WTC11 (cell line): ENCODE results near the gene CARS1. TPM values are rescaled to one million over a fixed set of nuclear protein-coding genes. Genes with fewer than 3 reads are reported as not detected.
A peak's percentile ranks its signal among the peaks of the same experiment; 100 is the strongest.

ENCODE experiments used
- EMX1 ChIP-seq: fragments of 250-450 bp; sonication (Bioruptor Pico); IDR thresholded peaks from 2 replicates; pipeline ENCODE4 v1.8.0; 2021; ENCODE audit warnings: mild to moderate bottlenecking
- FOXK1 ChIP-seq: sonication (generic); formaldehyde crosslinking; IDR thresholded peaks from 2 replicates; pipeline ENCODE4 v1.8.0; 2022; ENCODE audit warnings: mild to moderate bottlenecking, moderate library complexity, missing genetic modification reagents
- FOXP1 ChIP-seq: sonication (generic); formaldehyde crosslinking; IDR thresholded peaks from 2 replicates; pipeline ENCODE4 v1.8.0; 2022; ENCODE audit warnings: missing genetic modification reagents, mild to moderate bottlenecking, moderate library complexity, borderline replicate concordance
- HMGA2 ChIP-seq: fragments of 250-450 bp; sonication (Bioruptor Pico); IDR thresholded peaks from 2 replicates; pipeline ENCODE4 v1.4.0; 2021; ENCODE audit warnings: mild to moderate bottlenecking, moderate library complexity
- MYBL2 ChIP-seq: sonication (generic); formaldehyde crosslinking; IDR thresholded peaks from 2 replicates; pipeline ENCODE4 v1.8.1; 2023; ENCODE audit warnings: mild to moderate bottlenecking, moderate library complexity, missing genetic modification reagents
- NR2C2 ChIP-seq: sonication (generic); formaldehyde crosslinking; IDR thresholded peaks from 2 replicates; pipeline ENCODE4 v1.8.0; 2022; ENCODE audit warnings: mild to moderate bottlenecking, missing genetic modification reagents
- SP1 ChIP-seq: sonication (generic); formaldehyde crosslinking; conservative IDR thresholded peaks from 2 replicates; pipeline ENCODE4 v1.8.1; 2022; ENCODE audit warnings: missing genetic modification reagents
- TCF7 ChIP-seq: sonication (generic); formaldehyde crosslinking; IDR thresholded peaks from 2 replicates; pipeline ENCODE4 v1.8.0; 2022; ENCODE audit warnings: mild to moderate bottlenecking, low read depth, missing genetic modification reagents, moderate library complexity
- TEAD4 ChIP-seq: sonication (generic); formaldehyde crosslinking; IDR thresholded peaks from 2 replicates; pipeline ENCODE4 v1.8.0; 2022; ENCODE audit warnings: mild to moderate bottlenecking, missing genetic modification reagents
- TP53 ChIP-seq: sonication (generic); formaldehyde crosslinking; IDR thresholded peaks from 2 replicates; pipeline ENCODE4 v1.8.1; 2023; ENCODE audit warnings: mild to moderate bottlenecking, missing genetic modification reagents
- ZNF317 ChIP-seq: sonication (generic); formaldehyde crosslinking; IDR thresholded peaks from 2 replicates; pipeline ENCODE4 v1.8.1; 2023; ENCODE audit warnings: low read depth, mild to moderate bottlenecking, moderate library complexity, missing genetic modification reagents, borderline replicate concordance
- total RNA-seq: library from RNA; stranded (reverse); gene quantifications from 3 replicates; pipeline ENCODE4 v1.2.3, GENCODE V29; 2021
- TF ChIP-seq, protein P1 (sequence below): sonication (generic); formaldehyde crosslinking; IDR thresholded peaks from 2 replicates; pipeline ENCODE4 v1.8.1; 2023; ENCODE audit warnings: mild to moderate bottlenecking, missing genetic modification reagents
- TF ChIP-seq, protein P2 (sequence below): sonication (generic); formaldehyde crosslinking; IDR thresholded peaks from 2 replicates; pipeline ENCODE4 v1.8.0; 2023; ENCODE audit warnings: missing genetic modification reagents, mild to moderate bottlenecking, borderline replicate concordance
- TF ChIP-seq, protein P3 (sequence below): sonication (generic); formaldehyde crosslinking; IDR thresholded peaks from 2 replicates; pipeline ENCODE4 v1.8.0; 2022; ENCODE audit warnings: mild to moderate bottlenecking, missing genetic modification reagents
- TF ChIP-seq, protein P4 (sequence below): sonication (generic); formaldehyde crosslinking; IDR thresholded peaks from 2 replicates; pipeline ENCODE4 v1.8.1; 2022; ENCODE audit warnings: mild to moderate bottlenecking, moderate library complexity, missing genetic modification reagents
- TF ChIP-seq, protein P5 (sequence below): fragments of 250-450 bp; sonication (Bioruptor Pico); IDR thresholded peaks from 2 replicates; pipeline ENCODE4 v1.9.0; 2021; ENCODE audit warnings: moderate library complexity, mild to moderate bottlenecking, inconsistent platforms, borderline replicate concordance
- TF ChIP-seq, protein P6 (sequence below): sonication (generic); formaldehyde crosslinking; IDR thresholded peaks from 2 replicates; pipeline ENCODE4 v1.8.1; 2023; ENCODE audit warnings: mild to moderate bottlenecking, missing genetic modification reagents, moderate library complexity

CARS1 gene
- total RNA-seq, 1 experiment from 2014 or later: 92.0 TPM

DNA sequence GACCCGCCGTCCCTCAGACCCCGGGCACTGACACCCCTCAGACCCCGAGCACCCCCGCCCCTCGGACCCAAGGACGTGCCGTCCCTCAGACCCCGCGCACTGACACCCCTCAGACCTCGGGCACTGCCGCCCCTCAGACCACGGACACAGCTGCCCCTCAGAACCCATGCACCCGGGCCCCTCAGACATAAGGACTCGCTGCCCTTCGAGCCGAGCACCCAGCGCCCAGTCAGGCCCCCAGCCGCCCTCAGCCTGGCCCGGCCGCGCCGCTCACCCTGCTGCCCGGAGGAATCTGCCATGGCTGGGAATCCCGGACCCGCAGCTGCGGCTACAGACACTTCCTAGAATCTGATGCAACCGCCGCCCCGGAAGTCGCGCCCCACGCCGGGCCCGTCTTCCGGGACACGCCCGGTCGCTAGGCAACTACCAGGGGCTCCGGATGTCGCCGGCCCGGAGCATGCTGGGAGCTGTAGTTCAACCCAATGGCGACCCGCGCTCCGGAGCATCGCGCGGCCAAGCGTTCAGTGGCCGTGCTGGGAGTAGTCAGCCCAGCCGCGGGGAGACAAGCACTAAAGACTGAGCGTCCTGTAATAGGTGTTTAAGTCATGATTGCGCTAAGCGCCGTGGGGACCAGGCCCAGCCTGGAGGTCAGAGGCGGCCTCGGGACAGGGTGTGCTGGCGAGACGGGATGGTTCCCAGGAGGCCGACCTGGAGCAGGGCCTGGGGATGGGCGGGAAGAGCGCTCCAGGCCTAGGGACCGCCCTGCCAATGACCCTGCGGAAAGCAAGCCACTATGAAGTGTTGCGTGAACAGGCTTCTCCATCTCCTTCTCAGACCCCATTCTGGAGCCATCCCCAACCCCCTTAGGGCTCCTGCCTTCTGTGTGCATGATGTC, at the start of gene CARS1 (continued):
- TF ChIP-seq, protein P1, sequence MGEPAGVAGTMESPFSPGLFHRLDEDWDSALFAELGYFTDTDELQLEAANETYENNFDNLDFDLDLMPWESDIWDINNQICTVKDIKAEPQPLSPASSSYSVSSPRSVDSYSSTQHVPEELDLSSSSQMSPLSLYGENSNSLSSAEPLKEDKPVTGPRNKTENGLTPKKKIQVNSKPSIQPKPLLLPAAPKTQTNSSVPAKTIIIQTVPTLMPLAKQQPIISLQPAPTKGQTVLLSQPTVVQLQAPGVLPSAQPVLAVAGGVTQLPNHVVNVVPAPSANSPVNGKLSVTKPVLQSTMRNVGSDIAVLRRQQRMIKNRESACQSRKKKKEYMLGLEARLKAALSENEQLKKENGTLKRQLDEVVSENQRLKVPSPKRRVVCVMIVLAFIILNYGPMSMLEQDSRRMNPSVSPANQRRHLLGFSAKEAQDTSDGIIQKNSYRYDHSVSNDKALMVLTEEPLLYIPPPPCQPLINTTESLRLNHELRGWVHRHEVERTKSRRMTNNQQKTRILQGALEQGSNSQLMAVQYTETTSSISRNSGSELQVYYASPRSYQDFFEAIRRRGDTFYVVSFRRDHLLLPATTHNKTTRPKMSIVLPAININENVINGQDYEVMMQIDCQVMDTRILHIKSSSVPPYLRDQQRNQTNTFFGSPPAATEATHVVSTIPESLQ (CRISPR knock-in tag): no peak
- TF ChIP-seq HMGA2 (CRISPR knock-in tag): no peak
- TF ChIP-seq TCF7 (CRISPR knock-in tag): no peak
- TF ChIP-seq MYBL2: peak; percentile 70
- TF ChIP-seq, protein P2, sequence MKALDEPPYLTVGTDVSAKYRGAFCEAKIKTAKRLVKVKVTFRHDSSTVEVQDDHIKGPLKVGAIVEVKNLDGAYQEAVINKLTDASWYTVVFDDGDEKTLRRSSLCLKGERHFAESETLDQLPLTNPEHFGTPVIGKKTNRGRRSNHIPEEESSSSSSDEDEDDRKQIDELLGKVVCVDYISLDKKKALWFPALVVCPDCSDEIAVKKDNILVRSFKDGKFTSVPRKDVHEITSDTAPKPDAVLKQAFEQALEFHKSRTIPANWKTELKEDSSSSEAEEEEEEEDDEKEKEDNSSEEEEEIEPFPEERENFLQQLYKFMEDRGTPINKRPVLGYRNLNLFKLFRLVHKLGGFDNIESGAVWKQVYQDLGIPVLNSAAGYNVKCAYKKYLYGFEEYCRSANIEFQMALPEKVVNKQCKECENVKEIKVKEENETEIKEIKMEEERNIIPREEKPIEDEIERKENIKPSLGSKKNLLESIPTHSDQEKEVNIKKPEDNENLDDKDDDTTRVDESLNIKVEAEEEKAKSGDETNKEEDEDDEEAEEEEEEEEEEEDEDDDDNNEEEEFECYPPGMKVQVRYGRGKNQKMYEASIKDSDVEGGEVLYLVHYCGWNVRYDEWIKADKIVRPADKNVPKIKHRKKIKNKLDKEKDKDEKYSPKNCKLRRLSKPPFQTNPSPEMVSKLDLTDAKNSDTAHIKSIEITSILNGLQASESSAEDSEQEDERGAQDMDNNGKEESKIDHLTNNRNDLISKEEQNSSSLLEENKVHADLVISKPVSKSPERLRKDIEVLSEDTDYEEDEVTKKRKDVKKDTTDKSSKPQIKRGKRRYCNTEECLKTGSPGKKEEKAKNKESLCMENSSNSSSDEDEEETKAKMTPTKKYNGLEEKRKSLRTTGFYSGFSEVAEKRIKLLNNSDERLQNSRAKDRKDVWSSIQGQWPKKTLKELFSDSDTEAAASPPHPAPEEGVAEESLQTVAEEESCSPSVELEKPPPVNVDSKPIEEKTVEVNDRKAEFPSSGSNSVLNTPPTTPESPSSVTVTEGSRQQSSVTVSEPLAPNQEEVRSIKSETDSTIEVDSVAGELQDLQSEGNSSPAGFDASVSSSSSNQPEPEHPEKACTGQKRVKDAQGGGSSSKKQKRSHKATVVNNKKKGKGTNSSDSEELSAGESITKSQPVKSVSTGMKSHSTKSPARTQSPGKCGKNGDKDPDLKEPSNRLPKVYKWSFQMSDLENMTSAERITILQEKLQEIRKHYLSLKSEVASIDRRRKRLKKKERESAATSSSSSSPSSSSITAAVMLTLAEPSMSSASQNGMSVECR (CRISPR knock-in tag): peak; percentile 95; the same call in 1 of the 2 replicates
- TF ChIP-seq ZNF317 (CRISPR knock-in tag): no peak
- TF ChIP-seq, protein P3, sequence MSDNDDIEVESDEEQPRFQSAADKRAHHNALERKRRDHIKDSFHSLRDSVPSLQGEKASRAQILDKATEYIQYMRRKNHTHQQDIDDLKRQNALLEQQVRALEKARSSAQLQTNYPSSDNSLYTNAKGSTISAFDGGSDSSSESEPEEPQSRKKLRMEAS: peak; percentile 92
- TF ChIP-seq, protein P4, sequence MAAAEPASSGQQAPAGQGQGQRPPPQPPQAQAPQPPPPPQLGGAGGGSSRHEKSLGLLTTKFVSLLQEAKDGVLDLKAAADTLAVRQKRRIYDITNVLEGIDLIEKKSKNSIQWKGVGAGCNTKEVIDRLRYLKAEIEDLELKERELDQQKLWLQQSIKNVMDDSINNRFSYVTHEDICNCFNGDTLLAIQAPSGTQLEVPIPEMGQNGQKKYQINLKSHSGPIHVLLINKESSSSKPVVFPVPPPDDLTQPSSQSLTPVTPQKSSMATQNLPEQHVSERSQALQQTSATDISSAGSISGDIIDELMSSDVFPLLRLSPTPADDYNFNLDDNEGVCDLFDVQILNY (CRISPR knock-in tag): no peak
- TF ChIP-seq NR2C2 (CRISPR knock-in tag): no peak
- TF ChIP-seq, protein P5, sequence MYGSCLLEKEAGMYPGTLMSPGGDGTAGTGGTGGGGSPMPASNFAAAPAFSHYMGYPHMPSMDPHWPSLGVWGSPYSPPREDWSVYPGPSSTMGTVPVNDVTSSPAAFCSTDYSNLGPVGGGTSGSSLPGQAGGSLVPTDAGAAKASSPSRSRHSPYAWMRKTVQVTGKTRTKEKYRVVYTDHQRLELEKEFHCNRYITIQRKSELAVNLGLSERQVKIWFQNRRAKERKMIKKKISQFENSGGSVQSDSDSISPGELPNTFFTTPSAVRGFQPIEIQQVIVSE (CRISPR knock-in tag): no peak
- no peak for TF ChIP-seq FOXP1 (CRISPR knock-in tag)
- TF ChIP-seq TP53 (CRISPR knock-in tag): no peak
- TF ChIP-seq SP1: no peak
- no peak for TF ChIP-seq EMX1 (CRISPR knock-in tag)
- TF ChIP-seq TEAD4 (CRISPR knock-in tag): no peak
- peak; percentile 90 for TF ChIP-seq FOXK1 (CRISPR knock-in tag)
- TF ChIP-seq, protein P6, sequence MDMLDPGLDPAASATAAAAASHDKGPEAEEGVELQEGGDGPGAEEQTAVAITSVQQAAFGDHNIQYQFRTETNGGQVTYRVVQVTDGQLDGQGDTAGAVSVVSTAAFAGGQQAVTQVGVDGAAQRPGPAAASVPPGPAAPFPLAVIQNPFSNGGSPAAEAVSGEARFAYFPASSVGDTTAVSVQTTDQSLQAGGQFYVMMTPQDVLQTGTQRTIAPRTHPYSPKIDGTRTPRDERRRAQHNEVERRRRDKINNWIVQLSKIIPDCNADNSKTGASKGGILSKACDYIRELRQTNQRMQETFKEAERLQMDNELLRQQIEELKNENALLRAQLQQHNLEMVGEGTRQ (CRISPR knock-in tag): peak; percentile 28; the same call in 1 of the 2 replicates
